Ovary (tissue), 3 donors: Measurements from ENCODE around the gene DUS4L.

Experiments
- POLR2A ChIP-seq: fragments of 450-650 bp; IDR thresholded peaks from one replicate; pipeline ENCODE4 v1.6.1; 2017; ENCODE audit warnings: antibody characterized with exemption, mild to moderate bottlenecking, moderate library complexity
- TF ChIP-seq, protein P1 (sequence below), 3 donors: fragments of 450-650 bp in 2 of 3; fragments of 200-600 bp in 1 of 3; IDR thresholded peaks; one replicate each; pipeline versions ENCODE4 v1.5.1 to v1.8.0; 2016 to 2022; ENCODE audit warnings: antibody characterized with exemption in 3 of 3, mild to moderate bottlenecking in 1 of 3
- donor health status: DM: no; HTN: no; CAD: no.

GRCh38 chr7:107615910-107616680, 52.3 kb downstream of the DUS4L start:
- TF ChIP-seq, protein P1, sequence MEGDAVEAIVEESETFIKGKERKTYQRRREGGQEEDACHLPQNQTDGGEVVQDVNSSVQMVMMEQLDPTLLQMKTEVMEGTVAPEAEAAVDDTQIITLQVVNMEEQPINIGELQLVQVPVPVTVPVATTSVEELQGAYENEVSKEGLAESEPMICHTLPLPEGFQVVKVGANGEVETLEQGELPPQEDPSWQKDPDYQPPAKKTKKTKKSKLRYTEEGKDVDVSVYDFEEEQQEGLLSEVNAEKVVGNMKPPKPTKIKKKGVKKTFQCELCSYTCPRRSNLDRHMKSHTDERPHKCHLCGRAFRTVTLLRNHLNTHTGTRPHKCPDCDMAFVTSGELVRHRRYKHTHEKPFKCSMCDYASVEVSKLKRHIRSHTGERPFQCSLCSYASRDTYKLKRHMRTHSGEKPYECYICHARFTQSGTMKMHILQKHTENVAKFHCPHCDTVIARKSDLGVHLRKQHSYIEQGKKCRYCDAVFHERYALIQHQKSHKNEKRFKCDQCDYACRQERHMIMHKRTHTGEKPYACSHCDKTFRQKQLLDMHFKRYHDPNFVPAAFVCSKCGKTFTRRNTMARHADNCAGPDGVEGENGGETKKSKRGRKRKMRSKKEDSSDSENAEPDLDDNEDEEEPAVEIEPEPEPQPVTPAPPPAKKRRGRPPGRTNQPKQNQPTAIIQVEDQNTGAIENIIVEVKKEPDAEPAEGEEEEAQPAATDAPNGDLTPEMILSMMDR (IDR thresholded peaks at IDR 0.05) = no peak
- TF ChIP-seq POLR2A = no peak
